Naive B cell (primary cell): ENCODE data around the gene PSMG1. TPM values are rescaled to one million over a fixed set of nuclear protein-coding genes. Genes with fewer than 3 reads are reported as not detected.
"Not testable (repeated sequence)": the region's sequence is repeated elsewhere in the genome, so short reads cannot be mapped to it uniquely, and the experiment has no call there.

Source experiments
- ATAC-seq, 2 donors: fragments of 150-1000 bp; cut with Tn5 transposase; 2 replicates each; pipeline ENCODE4 v1.10.0; 2021; ENCODE audit warnings: low read depth in 2 of 2, mild to moderate bottlenecking in 2 of 2, moderate library complexity in 2 of 2
- DNase-seq: peaks from one replicate; pipeline ENCODE4 v3.0.0; 2022
- H3K27ac Mint-ChIP-seq, 6 donors: one replicate each; pipeline ENCODE4 v1.8.0; 2020 to 2022; ENCODE audit warnings: mild to moderate bottlenecking in 6 of 6, mixed read lengths in 6 of 6, moderate library complexity in 5 of 6, inconsistent platforms in 2 of 6
- H3K27me3 Mint-ChIP-seq, 3 donors: one replicate each; pipeline ENCODE4 v1.8.0; 2021 to 2022; ENCODE audit warnings: mixed read lengths in 3 of 3, mild to moderate bottlenecking in 1 of 3
- H3K36me3 Mint-ChIP-seq, 2 donors: one replicate each; pipeline ENCODE4 v1.8.0; 2020 to 2022; ENCODE audit warnings: mixed read lengths in 2 of 2, inconsistent platforms in 1 of 2, mild to moderate bottlenecking in 1 of 2
- H3K4me1 Mint-ChIP-seq, 3 donors: one replicate each; pipeline ENCODE4 v1.8.0; 2020 to 2022; ENCODE audit warnings: mixed read lengths in 3 of 3, inconsistent platforms in 1 of 3, mild to moderate bottlenecking in 1 of 3, moderate library complexity in 1 of 3
- H3K4me3 Mint-ChIP-seq, 8 donors: one replicate each; pipeline ENCODE4 v1.8.0; 2020 to 2022; ENCODE audit warnings: mild to moderate bottlenecking in 8 of 8, mixed read lengths in 8 of 8, moderate library complexity in 8 of 8, inconsistent platforms in 2 of 8
- H3K9me3 Mint-ChIP-seq, 7 donors: one replicate each; pipeline ENCODE4 v1.8.0; 2020 to 2022; ENCODE audit warnings: mixed read lengths in 7 of 7, mild to moderate bottlenecking in 5 of 7, inconsistent platforms in 2 of 7, moderate library complexity in 1 of 7
- polyA plus RNA-seq, 6 donors: library from polyadenylated mRNA; unstranded; fragments of 300-500 nt; fragmentation: Illumina TruSeq; gene quantifications; one replicate each; pipeline ENCODE4 v1.2.3, GENCODE V29; 2021; ENCODE audit warnings: low read depth in 6 of 6

Gene PSMG1
- 10 to 100 TPM; 16.0 to 32.8 (median 27.2) TPM for polyA plus RNA-seq

- H3K4me3 Mint-ChIP-seq = peak within 1 kb of the TSS; percentile 92 to 99 (median 97)
Measured at GRCh38 chr21:39183272-39184049, at the start of gene PSMG1. Gene PSMG1 (minus strand): TSS chr21:39183451. CDS start chr21:39183385, 66 bp downstream.

DNA sequence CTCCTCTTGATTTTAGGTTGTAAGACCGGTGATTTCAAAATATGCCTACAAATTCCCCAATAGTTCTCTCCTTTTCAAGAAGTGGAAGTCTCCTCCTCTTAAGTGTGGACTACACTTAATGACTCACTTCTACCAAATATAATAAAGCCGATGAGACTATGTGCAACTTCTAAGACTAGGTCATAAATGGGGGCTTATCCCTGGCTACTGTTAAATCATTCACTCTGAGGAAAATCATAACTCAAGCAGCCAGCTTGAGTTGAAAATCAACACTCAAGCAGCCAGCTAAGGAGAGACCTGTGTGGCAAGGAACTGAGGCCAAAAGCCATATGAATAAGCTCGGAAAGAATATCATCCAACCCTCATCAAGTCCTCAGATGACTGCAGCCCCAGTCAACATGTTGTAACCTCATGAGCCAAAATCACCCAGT lies 49.6 kb upstream of the PSMG1 start:
- DNase-seq (no peak), ATAC-seq (no peak)
- Mint-ChIP-seq H3K36me3 (peaks cover 17 to 20% of the 10 kb centered on the region in 2 donors), H3K4me3 (no peak overlapping the region), H3K9me3 (no peaks in the 10 kb centered on the region), H3K4me1 (peaks cover 0 to 5% (median 0%) of the 10 kb centered on the region in 3 donors), H3K27me3 (no peaks in the 10 kb centered on the region), H3K27ac (no peak overlapping the region)

More at GRCh38 chr21:39183272-39184049, at the start of gene PSMG1:
- no peaks in the 10 kb centered on the region for H3K27me3 Mint-ChIP-seq
- DNase-seq = peak; percentile 94
- H3K27ac Mint-ChIP-seq = peak within 1 kb of the TSS; percentile 91 to 98 (median 95)
- peaks cover 16 to 30% (median 29%) of the 10 kb centered on the region in 3 donors for H3K4me1 Mint-ChIP-seq
- H3K36me3 Mint-ChIP-seq = peaks cover 0 to 9% of the 10 kb centered on the region in 2 donors
- ATAC-seq = peak; percentile 89 to 91
- no peaks in the 10 kb centered on the region for H3K9me3 Mint-ChIP-seq

DNA sequence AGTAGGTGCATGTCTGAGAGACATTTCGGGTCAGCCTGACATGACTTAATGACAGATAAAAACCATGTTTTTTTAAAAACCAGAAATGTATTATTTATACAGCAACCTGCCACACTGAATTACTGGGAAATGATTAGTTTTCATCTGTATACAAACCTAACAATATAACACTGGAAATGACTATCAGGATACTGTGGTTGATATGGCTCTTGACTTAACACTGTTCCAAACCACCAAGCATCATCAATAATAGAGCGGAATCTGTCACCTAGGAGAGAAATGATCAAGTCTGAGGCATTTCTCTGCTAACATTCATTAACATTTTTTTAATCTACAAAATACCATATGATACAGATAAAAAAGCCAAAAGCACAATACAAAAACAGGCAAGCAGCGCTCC lies 41.7 kb upstream of the PSMG1 start:
- H3K36me3 Mint-ChIP-seq = peaks cover 8 to 19% of the 10 kb centered on the region in 2 donors
- DNase-seq (no peak), ATAC-seq (no peak)
- H3K27me3 Mint-ChIP-seq = no peaks in the 10 kb centered on the region
- H3K4me3 Mint-ChIP-seq = no peak overlapping the region
- H3K9me3 Mint-ChIP-seq = no peaks in the 10 kb centered on the region
- peaks cover 0 to 5% (median 0%) of the 10 kb centered on the region in 3 donors for H3K4me1 Mint-ChIP-seq
- peak overlapping the region in 1 of 6 donors; percentile 36 for H3K27ac Mint-ChIP-seq

- H3K27me3 Mint-ChIP-seq = no peaks in the 10 kb centered on the region
- H3K9me3 Mint-ChIP-seq = no peaks in the 10 kb centered on the region
- no peak for DNase-seq
- H3K4me1 Mint-ChIP-seq = peaks cover 0 to 5% (median 0%) of the 10 kb centered on the region in 3 donors
- peaks cover 8 to 11% of the 10 kb centered on the region in 2 donors for H3K36me3 Mint-ChIP-seq
- H3K4me3 Mint-ChIP-seq = peak overlapping the region in 1 of 8 donors; percentile 22
- no peak overlapping the region for H3K27ac Mint-ChIP-seq
- no peak for ATAC-seq
Measured at GRCh38 chr21:39221997-39222486, 38.8 kb upstream of the PSMG1 start.

- H3K9me3 Mint-ChIP-seq = no peaks in the 10 kb centered on the region
- peaks cover 0 to 5% (median 0%) of the 10 kb centered on the region in 3 donors for H3K4me1 Mint-ChIP-seq
- peak overlapping the region in 1 of 6 donors; percentile 47 for H3K27ac Mint-ChIP-seq
- ATAC-seq (no peak), DNase-seq (no peak)
- H3K27me3 Mint-ChIP-seq = no peaks in the 10 kb centered on the region
- H3K4me3 Mint-ChIP-seq = peak overlapping the region in 1 of 8 donors; percentile 22
- H3K36me3 Mint-ChIP-seq = peaks cover 8 to 9% of the 10 kb centered on the region in 2 donors
Measured at GRCh38 chr21:39221282-39221996, 38.2 kb upstream of the PSMG1 start.

DNA sequence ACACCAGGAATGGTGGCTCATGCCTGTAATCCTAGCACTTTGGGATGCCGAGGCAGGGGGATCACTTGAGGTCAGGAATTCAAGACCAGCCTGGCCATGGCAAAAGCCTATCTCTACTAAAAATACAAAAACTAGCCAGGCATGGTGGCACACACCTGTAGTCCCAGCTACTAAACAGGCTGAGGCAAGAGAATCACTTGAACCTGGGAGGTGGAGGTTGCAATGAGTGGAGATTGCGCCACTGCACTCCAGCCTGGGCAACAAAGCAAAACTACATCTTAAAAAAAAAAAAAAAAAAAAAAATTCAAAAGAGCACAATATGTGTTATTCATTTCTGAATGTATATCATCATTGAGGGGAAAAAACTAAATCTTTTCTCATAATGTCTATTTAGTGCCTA lies 37.6 kb upstream of the PSMG1 start:
- not testable (repeated sequence) for H3K36me3 Mint-ChIP-seq, ATAC-seq, H3K27ac Mint-ChIP-seq, H3K4me1 Mint-ChIP-seq, H3K27me3 Mint-ChIP-seq, DNase-seq, H3K9me3 Mint-ChIP-seq
- H3K4me3 Mint-ChIP-seq = peak overlapping the region in 1 of 8 donors; percentile 57

DNA sequence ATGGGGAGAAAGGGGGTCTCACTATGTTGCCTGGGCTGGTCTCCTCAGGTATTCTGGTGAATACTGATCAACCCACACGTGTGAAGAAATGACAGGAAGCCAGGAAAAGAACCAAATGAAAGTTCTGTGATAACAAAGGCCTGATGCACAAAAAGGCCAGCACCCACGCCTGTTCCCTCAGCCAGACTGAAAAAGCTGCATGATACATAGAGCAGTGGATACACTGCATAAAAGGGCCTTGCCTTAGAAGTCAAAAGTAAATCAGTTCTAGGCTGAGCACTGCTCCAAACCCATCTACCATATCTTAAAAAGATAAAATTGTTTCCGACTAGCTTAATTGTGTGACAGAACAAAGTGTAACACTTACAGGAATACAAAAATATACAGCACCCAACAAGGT lies 36.9 kb upstream of the PSMG1 start:
- no peak for DNase-seq
- H3K4me1 Mint-ChIP-seq = no peaks in the 10 kb centered on the region
- no peak overlapping the region for H3K4me3 Mint-ChIP-seq
- no peaks in the 10 kb centered on the region for H3K27me3 Mint-ChIP-seq
- no peak overlapping the region for H3K27ac Mint-ChIP-seq
- H3K9me3 Mint-ChIP-seq = no peaks in the 10 kb centered on the region
- peaks cover 8 to 9% of the 10 kb centered on the region in 2 donors for H3K36me3 Mint-ChIP-seq
- no peak for ATAC-seq

DNA sequence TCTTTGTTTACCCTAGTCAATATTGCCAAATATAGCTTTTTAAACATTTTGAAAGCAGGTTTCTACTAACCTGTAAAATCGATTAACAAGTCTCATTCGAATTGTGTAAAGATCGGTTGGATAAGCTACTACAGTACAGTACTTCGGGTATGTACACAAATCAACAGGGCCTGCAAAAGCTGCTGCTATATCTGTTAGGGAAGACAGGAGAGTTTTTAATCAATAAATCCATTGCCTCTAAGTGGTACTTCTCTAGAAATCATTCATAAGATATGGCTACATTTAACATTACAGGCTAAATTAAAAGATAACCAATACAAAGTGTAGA lies 34.8 kb upstream of the PSMG1 start:
- Mint-ChIP-seq H3K9me3 (no peaks in the 10 kb centered on the region), H3K27ac (no peak overlapping the region)

GRCh38 chr21:39217356-39218081 lies 34.3 kb upstream of the PSMG1 start:
- H3K27ac Mint-ChIP-seq = no peak overlapping the region
- H3K9me3 Mint-ChIP-seq = no peaks in the 10 kb centered on the region
- peak overlapping the region in 1 of 8 donors; percentile 73 for H3K4me3 Mint-ChIP-seq

More for the DNA sequence above, 34.8 kb upstream of the PSMG1 start:
- ATAC-seq (no peak), DNase-seq (no peak)
- peaks cover under 1 to 4% of the 10 kb centered on the region in 2 donors for H3K36me3 Mint-ChIP-seq
- no peaks in the 10 kb centered on the region for H3K27me3 Mint-ChIP-seq
- H3K4me3 Mint-ChIP-seq = no peak overlapping the region
- no peaks in the 10 kb centered on the region for H3K4me1 Mint-ChIP-seq

DNA sequence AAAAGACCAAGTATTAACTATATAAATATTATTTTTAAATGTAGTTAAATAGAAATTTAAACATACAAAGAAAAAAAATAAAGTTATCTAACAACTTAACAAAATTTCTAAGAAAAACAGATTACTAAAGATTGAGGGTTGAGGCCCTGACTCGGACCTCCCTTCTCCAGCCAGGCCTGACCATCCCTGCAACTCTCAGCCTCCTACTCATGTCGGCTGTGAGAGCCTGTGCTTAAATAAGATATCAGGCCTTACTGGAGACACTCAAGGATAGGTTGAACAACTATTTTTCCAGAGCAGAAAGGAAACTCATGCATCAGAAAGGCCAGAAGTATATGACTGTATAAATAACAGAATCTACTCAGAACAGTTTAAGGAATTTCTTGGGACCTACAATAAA lies 33.0 kb upstream of the PSMG1 start:
- Mint-ChIP-seq H3K36me3 (peaks cover 4 to 10% of the 10 kb centered on the region in 2 donors), H3K4me3 (no peak overlapping the region), H3K9me3 (no peaks in the 10 kb centered on the region), H3K27ac (no peak overlapping the region), H3K4me1 (no peaks in the 10 kb centered on the region), H3K27me3 (no peaks in the 10 kb centered on the region)
- ATAC-seq (no peak), DNase-seq (no peak)

More at GRCh38 chr21:39217356-39218081, 34.3 kb upstream of the PSMG1 start:
- peaks cover 1 to 4% of the 10 kb centered on the region in 2 donors for H3K36me3 Mint-ChIP-seq
- no peaks in the 10 kb centered on the region for H3K4me1 Mint-ChIP-seq
- ATAC-seq (no peak), DNase-seq (no peak)
- no peaks in the 10 kb centered on the region for H3K27me3 Mint-ChIP-seq

DNA sequence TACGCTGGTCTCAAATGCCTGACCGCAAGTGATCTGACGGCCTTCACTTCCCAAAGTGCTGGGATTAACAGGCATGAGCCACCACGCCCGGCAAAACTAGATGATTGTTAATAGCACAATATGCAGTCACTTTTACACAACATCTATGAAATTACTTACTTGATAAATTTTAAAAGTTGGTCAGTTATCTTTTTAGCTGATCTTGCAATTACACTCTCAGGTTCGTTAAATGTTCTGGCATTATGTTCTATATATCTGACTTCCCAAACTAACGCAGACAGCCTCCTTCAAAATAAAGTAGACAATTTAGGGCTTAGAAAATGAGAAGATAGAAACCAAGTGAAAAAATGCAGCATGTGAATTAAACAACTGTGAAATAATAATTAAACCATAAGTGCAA lies 31.8 kb upstream of the PSMG1 start:
- no peak overlapping the region for H3K4me3 Mint-ChIP-seq
- no peak overlapping the region for H3K27ac Mint-ChIP-seq
- H3K4me1 Mint-ChIP-seq = no peaks in the 10 kb centered on the region
- DNase-seq (no peak), ATAC-seq (no peak)
- H3K36me3 Mint-ChIP-seq = peaks cover 9 to 10% of the 10 kb centered on the region in 2 donors
- H3K9me3 Mint-ChIP-seq = no peaks in the 10 kb centered on the region
- no peaks in the 10 kb centered on the region for H3K27me3 Mint-ChIP-seq

DNA sequence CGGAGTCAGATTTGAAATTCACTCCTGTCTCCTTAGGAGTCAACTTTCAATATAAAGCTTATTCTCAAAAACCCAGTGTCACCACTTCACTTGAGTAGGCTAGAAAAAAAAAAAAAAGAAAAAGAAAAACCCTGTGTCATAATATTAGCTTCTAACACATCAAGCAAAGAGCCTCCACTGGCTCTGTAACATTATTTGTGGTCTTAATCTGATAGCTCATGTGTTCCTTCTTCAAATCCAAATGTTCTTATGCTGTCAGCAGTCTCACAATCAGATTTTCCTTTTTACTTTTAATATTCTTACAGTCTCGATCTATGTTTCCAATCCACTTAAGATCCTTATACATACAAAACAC lies 26.1 kb upstream of the PSMG1 start:
- no peak overlapping the region for H3K4me3 Mint-ChIP-seq
- no peaks in the 10 kb centered on the region for H3K9me3 Mint-ChIP-seq
- no peaks in the 10 kb centered on the region for H3K27me3 Mint-ChIP-seq
- peaks cover 10 to 24% of the 10 kb centered on the region in 2 donors for H3K36me3 Mint-ChIP-seq
- ATAC-seq = no peak
- H3K4me1 Mint-ChIP-seq = no peaks in the 10 kb centered on the region
- DNase-seq = no peak
- no peak overlapping the region for H3K27ac Mint-ChIP-seq

DNA sequence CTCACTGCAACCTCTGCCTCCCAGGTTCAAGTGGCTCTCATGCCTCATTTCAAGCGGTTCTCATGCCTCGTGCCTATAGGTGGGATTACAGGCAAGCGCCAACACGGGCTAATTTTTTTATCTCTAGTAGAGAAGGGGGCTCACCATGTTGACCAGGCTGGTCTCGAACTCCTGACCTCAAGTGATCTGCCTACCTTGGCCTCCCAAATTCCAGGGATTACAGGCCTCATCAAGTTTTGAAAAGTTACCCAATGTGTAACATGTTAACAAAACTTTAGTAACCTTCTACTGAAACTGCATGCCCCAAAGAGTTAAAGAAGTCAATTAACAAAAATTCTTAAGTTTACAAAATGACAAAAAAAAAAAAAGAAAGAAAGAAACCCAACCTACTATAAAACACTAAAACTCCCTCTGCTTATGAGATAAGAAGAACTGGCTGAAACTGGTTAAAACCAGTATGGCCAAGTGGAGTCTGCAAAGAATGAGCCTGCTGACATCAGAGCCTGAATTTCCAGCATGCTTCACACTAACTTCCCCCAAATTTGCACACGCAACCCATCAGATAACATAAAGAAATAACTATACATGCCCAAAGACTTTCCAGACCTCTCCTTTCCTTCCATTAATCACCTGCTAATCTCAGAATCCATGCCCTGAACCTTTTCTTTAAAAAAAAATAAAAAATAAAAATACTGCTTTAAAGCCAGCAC lies 25.5 kb upstream of the PSMG1 start:
- no peak for ATAC-seq
- Mint-ChIP-seq H3K4me1 (no peaks in the 10 kb centered on the region), H3K36me3 (peaks cover 10 to 24% of the 10 kb centered on the region in 2 donors), H3K27me3 (no peaks in the 10 kb centered on the region), H3K4me3 (no peak overlapping the region), H3K9me3 (no peaks in the 10 kb centered on the region), H3K27ac (peak overlapping the region in 1 of 6 donors; percentile 78)
- no peak for DNase-seq
